Measurements from ENCODE around the gene POLR1A.

POLR1A gene

GRCh38 chr2:86105252-86105968 is at the start of gene POLR1A:
TSS of gene POLR1A (minus strand) at chr2:86105886. CDS start at chr2:86105776, 110 bp downstream.
- ATAC-seq: peak; percentile 77 to 78

GRCh38 chr2:86150502-86150901 is 44.8 kb upstream of the POLR1A start:
- ATAC-seq: no peak

GRCh38 chr2:86147793-86148192 is 42.1 kb upstream of the POLR1A start:
- ATAC-seq: no peak

GRCh38 chr2:86143926-86144685 is 38.4 kb upstream of the POLR1A start:
- ATAC-seq: no peak

- ATAC-seq: no peak
These were observed 37.6 kb upstream of the POLR1A start for GRCh38 chr2:86143307-86143706.

- ATAC-seq: no peak
These were observed 37.0 kb upstream of the POLR1A start for GRCh38 chr2:86142436-86143257.

- ATAC-seq: no peak
These were observed 35.3 kb upstream of the POLR1A start for GRCh38 chr2:86140969-86141392.

- ATAC-seq: peak in 1 of 2 donors; percentile 24
These were observed 34.3 kb upstream of the POLR1A start for GRCh38 chr2:86139981-86140380.

GRCh38 chr2:86138736-86139625 is 33.3 kb upstream of the POLR1A start:
- peak; percentile 31 to 38 for ATAC-seq

- ATAC-seq: no peak
These were observed 30.5 kb upstream of the POLR1A start for GRCh38 chr2:86136141-86136540.

- ATAC-seq: no peak
These were observed 30.0 kb upstream of the POLR1A start for GRCh38 chr2:86135653-86136052.

- no peak for ATAC-seq
These were observed 29.0 kb upstream of the POLR1A start for GRCh38 chr2:86134709-86135108.

GRCh38 chr2:86124683-86125082 is 19.0 kb upstream of the POLR1A start:
- ATAC-seq: no peak

- no peak for ATAC-seq
These were observed 17.7 kb upstream of the POLR1A start for GRCh38 chr2:86123328-86123925.

GRCh38 chr2:86118130-86118529 is 12.4 kb upstream of the POLR1A start:
- no peak for ATAC-seq

GRCh38 chr2:86107031-86107430 is 1.3 kb upstream of the POLR1A start:
- no peak for ATAC-seq

GRCh38 chr2:86105969-86106945 is 571 bp upstream of the POLR1A start, which contains the start of gene PTCD3:
TSS of gene PTCD3 (plus strand) at chr2:86106235. CDS start at chr2:86106248, 13 bp downstream.
- peak; percentile 89 to 90 for ATAC-seq

GRCh38 chr2:86102157-86102556 is 3.5 kb downstream of the POLR1A start:
- ATAC-seq: no peak

GRCh38 chr2:86097913-86098312 is 7.8 kb downstream of the POLR1A start:
- no peak for ATAC-seq
